Breast epithelium (tissue), 4 donors: ENCODE measurements around the gene SCYL2. TPM values are rescaled to one million over a fixed set of nuclear protein-coding genes. Genes with fewer than 3 reads are reported as not detected.
"Not testable (repeated sequence)": the region's sequence is repeated elsewhere in the genome, so short reads cannot be mapped to it uniquely, and the experiment has no call there.

ENCODE experiments used
- DNase-seq, 2 donors: peaks; one replicate each; pipeline ENCODE4 v3.0.0-alpha.2; 2019; ENCODE audit warnings: low spot score in 2 of 2
- H3K27ac ChIP-seq, 2 donors: fragments of 200-600 bp; sonication (generic) in 1 of 2; one replicate each; pipeline ENCODE4 v1.5.1; 2016 to 2019; ENCODE audit warnings: mild to moderate bottlenecking in 1 of 2
- H3K27me3 ChIP-seq, 2 donors: fragments of 200-600 bp; sonication (generic) in 1 of 2; one replicate each; pipeline versions ENCODE4 v1.5.1 to v1.6.0; 2017 to 2019; ENCODE audit warnings: control low read depth in 1 of 2, mild to moderate bottlenecking in 1 of 2
- H3K36me3 ChIP-seq: fragments of 200-600 bp; one replicate; pipeline ENCODE4 v1.5.1; 2019
- H3K4me1 ChIP-seq, 2 donors: fragments of 200-600 bp; sonication (generic); one replicate each; pipeline ENCODE4 v1.5.1; 2016 to 2019; ENCODE audit warnings: control low read depth in 1 of 2
- H3K4me3 ChIP-seq, 3 donors: fragments of 200-600 bp; sonication (generic); 1 replicate in 2 of 3; 2 replicates in 1 of 3; pipeline ENCODE4 v1.5.1; 2016 to 2019; ENCODE audit warnings: mild to moderate bottlenecking in 3 of 3, moderate library complexity in 2 of 3
- H3K9me3 ChIP-seq, 2 donors: fragments of 200-600 bp; sonication (generic) in 1 of 2; one replicate each; pipeline ENCODE4 v1.5.1; 2016 to 2019; ENCODE audit warnings: control low read depth in 1 of 2
- CTCF ChIP-seq, 3 donors: fragments of 450-650 bp; IDR thresholded peaks; one replicate each; pipeline ENCODE4 v1.5.1; 2016 to 2017; ENCODE audit warnings: antibody characterized with exemption in 3 of 3, mild to moderate bottlenecking in 3 of 3, moderate library complexity in 3 of 3
- POLR2A ChIP-seq: fragments of 450-650 bp; IDR thresholded peaks from one replicate; pipeline ENCODE4 v1.6.1; 2016; ENCODE audit warnings: antibody characterized with exemption, mild to moderate bottlenecking, moderate library complexity
- POLR2AphosphoS5 ChIP-seq, 3 donors: sonication (generic); formaldehyde crosslinking; IDR thresholded peaks; one replicate each; pipeline ENCODE4 v1.6.1; 2017; ENCODE audit warnings: antibody characterized with exemption in 3 of 3
- intact Hi-C: fragments of 100-400 bp; cut with DNase I; formaldehyde crosslinking; loops from one replicate; pipeline ENCODE4 v1.15.1; 2023; ENCODE audit warnings: low total_unique reads
- total RNA-seq, 3 donors: library from RNA; depleted of rRNA; stranded (reverse); fragments of >200 nt; gene quantifications; one replicate each; pipeline ENCODE4 v1.1.0, GENCODE V29; 2016

SCYL2 gene, protein sequence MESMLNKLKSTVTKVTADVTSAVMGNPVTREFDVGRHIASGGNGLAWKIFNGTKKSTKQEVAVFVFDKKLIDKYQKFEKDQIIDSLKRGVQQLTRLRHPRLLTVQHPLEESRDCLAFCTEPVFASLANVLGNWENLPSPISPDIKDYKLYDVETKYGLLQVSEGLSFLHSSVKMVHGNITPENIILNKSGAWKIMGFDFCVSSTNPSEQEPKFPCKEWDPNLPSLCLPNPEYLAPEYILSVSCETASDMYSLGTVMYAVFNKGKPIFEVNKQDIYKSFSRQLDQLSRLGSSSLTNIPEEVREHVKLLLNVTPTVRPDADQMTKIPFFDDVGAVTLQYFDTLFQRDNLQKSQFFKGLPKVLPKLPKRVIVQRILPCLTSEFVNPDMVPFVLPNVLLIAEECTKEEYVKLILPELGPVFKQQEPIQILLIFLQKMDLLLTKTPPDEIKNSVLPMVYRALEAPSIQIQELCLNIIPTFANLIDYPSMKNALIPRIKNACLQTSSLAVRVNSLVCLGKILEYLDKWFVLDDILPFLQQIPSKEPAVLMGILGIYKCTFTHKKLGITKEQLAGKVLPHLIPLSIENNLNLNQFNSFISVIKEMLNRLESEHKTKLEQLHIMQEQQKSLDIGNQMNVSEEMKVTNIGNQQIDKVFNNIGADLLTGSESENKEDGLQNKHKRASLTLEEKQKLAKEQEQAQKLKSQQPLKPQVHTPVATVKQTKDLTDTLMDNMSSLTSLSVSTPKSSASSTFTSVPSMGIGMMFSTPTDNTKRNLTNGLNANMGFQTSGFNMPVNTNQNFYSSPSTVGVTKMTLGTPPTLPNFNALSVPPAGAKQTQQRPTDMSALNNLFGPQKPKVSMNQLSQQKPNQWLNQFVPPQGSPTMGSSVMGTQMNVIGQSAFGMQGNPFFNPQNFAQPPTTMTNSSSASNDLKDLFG
- total RNA-seq, result 10 to 100 TPM; 39.4 to 92.2 (median 53.7) TPM

DNA sequence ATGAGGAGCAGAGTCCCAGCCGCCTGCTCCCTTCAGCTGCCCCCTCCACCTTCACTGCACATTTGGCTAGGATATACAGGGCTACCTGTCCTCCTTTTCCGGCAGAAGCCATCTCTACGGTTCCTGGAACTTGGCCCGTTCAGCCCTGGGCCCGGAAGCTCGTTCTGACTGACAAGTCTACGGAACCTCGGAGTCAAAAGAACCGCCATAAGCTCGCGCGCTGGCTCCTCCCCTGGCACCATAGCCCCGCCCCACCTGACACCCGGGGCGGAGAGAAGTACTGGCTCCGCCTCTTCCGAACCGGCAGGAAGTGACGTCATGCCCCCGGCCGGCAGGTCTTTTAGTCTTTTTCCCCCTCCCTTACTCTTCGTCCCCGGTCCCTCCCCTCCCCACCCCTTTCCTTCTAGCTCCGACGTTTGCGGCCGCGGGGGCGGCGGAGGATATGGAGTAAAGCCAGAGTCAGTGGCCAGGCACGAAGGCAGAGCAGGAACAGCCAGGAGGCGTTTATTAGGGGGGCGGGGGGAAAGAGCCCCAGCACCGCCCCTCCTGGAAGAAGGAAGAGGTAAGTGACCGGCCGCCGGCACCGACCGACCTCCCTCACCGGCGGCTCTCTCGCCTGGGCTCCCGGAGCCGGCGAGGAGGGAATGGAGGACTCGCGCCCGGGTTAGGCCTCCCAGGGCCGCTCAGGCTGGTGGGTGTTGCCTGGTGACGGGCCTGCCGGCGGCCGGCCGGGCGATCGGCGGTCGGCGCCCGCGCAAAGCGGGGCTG, at the start of gene SCYL2, which contains the start of gene DEPDC4:
Gene SCYL2 (plus strand): TSS at position 343 of the 768 bp plus-strand sequence. CDS start 15,794 bp downstream, outside the sequence.
Gene DEPDC4 (minus strand): TSS at position 245 of the 768 bp plus-strand sequence. CDS start 3 bp downstream, at position 242.
- Histone ChIP-seq H3K4me1 (peaks cover 0 to 14% of the 10 kb centered on the region in 2 donors), H3K27ac (peak within 1 kb of the TSS; percentile 96 to 99), H3K9me3 (no peaks in the 10 kb centered on the region), H3K4me3 (peak within 1 kb of the TSS; percentile 93 to 97 (median 95)), H3K36me3 (no peaks in the 10 kb centered on the region), H3K27me3 (no peaks in the 10 kb centered on the region)
- intact Hi-C loops, result no loop called here
- peak in 2 of 3 donors; percentile 61 to 80 for TF ChIP-seq POLR2AphosphoS5 (IDR thresholded peaks at IDR 0.05)
- TF ChIP-seq CTCF (IDR thresholded peaks at IDR 0.05), result no peak
- peak; percentile 94 to 96 for DNase-seq

DNA sequence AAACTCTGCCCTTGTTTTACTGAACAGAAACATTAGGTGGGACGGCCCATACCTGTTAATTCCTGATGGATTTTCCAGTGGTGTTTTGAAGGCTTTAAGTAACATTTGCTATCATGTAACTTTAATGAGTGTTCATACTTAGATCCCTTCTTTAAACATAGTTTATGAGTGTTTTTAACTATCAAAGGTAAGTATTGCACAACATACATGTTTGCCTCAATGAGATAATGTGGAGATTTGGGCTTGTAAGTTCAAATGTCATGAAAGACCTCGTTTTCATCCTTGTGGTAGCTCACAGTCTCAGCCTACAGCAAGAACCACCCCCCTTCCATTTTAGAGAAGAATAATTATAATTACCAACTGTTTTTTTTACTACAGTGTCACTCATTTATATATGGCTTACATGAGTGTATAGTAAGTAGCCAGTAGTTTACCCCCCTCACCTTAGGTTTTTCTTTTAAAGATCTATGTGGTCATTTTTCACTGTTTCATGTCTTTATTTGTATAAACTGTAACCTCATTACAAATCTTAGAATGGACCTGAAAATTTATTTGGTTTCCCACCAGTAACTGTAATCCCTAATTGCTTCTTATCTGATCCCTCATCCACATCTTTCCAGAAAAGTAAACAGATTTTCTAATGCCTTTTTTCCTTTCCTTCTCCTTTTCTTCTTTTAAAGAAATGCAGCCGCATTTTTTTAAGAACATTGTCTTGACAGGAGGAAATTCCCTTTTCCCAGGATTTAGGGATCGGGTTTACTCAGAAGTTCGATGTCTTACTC, 47.5 kb upstream of the SCYL2 start:
- Histone ChIP-seq H3K9me3 (no peaks in the 10 kb centered on the region), H3K4me3 (no peak overlapping the region), H3K27me3 (no peaks in the 10 kb centered on the region), H3K36me3 (no peaks in the 10 kb centered on the region), H3K4me1 (no peaks in the 10 kb centered on the region), H3K27ac (no peak overlapping the region)
- no peak for TF ChIP-seq POLR2A
- TF ChIP-seq CTCF (IDR thresholded peaks at IDR 0.05), result no peak
- no peak for TF ChIP-seq POLR2AphosphoS5 (IDR thresholded peaks at IDR 0.05)
- no peak for DNase-seq
- intact Hi-C loops, result no loop called here

DNA sequence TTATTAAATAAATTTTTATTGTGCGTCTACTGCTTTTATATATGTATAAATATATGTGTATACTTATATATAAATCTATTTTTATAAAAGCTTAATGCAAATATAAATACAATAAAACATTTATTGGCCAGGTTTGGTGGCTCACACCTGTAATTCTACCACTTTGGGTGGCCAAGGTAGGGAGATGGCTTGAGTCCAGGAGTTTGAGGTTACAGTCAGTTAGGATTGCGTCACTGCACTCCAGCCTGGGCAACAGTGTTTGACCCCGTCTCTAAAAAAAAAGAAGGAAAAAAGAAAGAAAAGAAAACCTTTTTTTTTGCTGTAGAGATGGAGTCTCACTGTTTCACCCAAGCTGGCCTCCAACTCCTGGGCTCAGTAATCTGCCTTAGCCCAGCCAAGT, 45.5 kb upstream of the SCYL2 start:
- no peak for DNase-seq
- Histone ChIP-seq H3K27ac (no peak overlapping the region), H3K27me3 (no peaks in the 10 kb centered on the region), H3K4me3 (no peak overlapping the region), H3K4me1 (no peaks in the 10 kb centered on the region), H3K9me3 (no peaks in the 10 kb centered on the region), H3K36me3 (no peaks in the 10 kb centered on the region)
- TF ChIP-seq CTCF (IDR thresholded peaks at IDR 0.05), result no peak
- no peak for TF ChIP-seq POLR2A
- no peak for TF ChIP-seq POLR2AphosphoS5 (IDR thresholded peaks at IDR 0.05)
- intact Hi-C loops, result no loop called here

- H3K27me3 ChIP-seq, DNase-seq, H3K9me3 ChIP-seq, H3K27ac ChIP-seq, H3K4me1 ChIP-seq, intact Hi-C loops, H3K36me3 ChIP-seq, H3K4me3 ChIP-seq: not testable (repeated sequence)
Observed at GRCh38 chr12:100222173-100222572, 44.8 kb upstream of the SCYL2 start.
